Body of pancreas (tissue), 4 donors: ENCODE data around the gene NXPH1.

Experiments
- POLR2A ChIP-seq, 3 donors: fragments of 450-650 bp; IDR thresholded peaks; one replicate each; pipeline ENCODE4 v1.6.1; 2016; ENCODE audit warnings: antibody characterized with exemption in 3 of 3, mild to moderate bottlenecking in 2 of 3
- TF ChIP-seq, protein P1 (sequence below), 7 experiments: fragments of 450-650 bp in 4 of 7; fragments of 200-600 bp in 3 of 7; sonication (generic) in 3 of 7; IDR thresholded peaks; one replicate each; pipeline ENCODE4 v1.5.1; 2016 to 2019; ENCODE audit warnings: antibody characterized with exemption in 7 of 7

DNA sequence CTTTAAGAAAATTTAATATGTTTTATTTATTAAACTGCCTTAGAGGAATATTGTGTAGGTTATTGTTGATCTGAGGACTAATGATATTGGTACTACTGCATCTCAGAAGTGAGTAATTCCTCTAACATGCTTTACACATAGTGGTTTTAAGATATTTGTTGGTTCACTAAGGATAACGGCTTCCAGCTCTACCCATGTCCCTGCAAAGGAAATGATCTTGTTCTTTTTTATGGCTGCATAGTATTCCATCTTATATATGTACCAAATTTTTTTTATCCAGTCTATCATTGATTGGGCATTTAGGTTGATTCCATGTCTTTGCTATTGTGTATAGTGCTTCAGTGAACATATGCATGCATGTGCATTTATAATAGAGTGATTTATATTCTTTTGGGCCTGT lies 20.1 kb downstream of the NXPH1 start:
- TF ChIP-seq, protein P1, sequence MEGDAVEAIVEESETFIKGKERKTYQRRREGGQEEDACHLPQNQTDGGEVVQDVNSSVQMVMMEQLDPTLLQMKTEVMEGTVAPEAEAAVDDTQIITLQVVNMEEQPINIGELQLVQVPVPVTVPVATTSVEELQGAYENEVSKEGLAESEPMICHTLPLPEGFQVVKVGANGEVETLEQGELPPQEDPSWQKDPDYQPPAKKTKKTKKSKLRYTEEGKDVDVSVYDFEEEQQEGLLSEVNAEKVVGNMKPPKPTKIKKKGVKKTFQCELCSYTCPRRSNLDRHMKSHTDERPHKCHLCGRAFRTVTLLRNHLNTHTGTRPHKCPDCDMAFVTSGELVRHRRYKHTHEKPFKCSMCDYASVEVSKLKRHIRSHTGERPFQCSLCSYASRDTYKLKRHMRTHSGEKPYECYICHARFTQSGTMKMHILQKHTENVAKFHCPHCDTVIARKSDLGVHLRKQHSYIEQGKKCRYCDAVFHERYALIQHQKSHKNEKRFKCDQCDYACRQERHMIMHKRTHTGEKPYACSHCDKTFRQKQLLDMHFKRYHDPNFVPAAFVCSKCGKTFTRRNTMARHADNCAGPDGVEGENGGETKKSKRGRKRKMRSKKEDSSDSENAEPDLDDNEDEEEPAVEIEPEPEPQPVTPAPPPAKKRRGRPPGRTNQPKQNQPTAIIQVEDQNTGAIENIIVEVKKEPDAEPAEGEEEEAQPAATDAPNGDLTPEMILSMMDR (IDR thresholded peaks at IDR 0.05): no peak
- no peak for TF ChIP-seq POLR2A (IDR thresholded peaks at IDR 0.05)
